Muscle layer of colon (tissue), 2 donors: ENCODE measurements around the gene SLX4IP.
A peak's percentile ranks its signal among the peaks of the same experiment; 100 is the strongest.

Source experiments
- H3K27ac ChIP-seq: one replicate; pipeline ENCODE4 v1.7.0; 2013; ENCODE audit warnings: low read depth, mild to moderate bottlenecking, low read length, moderate library complexity
- H3K27me3 ChIP-seq, 2 donors: one replicate each; pipeline ENCODE4 v1.7.0; 2013; ENCODE audit warnings: low read length in 2 of 2, mild to moderate bottlenecking in 2 of 2; ENCODE audit not compliant: insufficient read depth in 2 of 2, control insufficient read depth in 1 of 2
- H3K36me3 ChIP-seq: one replicate; pipeline ENCODE4 v1.7.0; 2013; ENCODE audit warnings: mild to moderate bottlenecking, low read length; ENCODE audit not compliant: insufficient read depth
- H3K4me1 ChIP-seq: one replicate; pipeline ENCODE4 v1.7.0; 2013; ENCODE audit warnings: mild to moderate bottlenecking, low read length; ENCODE audit not compliant: insufficient read depth
- H3K4me3 ChIP-seq, 2 donors: one replicate each; pipeline ENCODE4 v1.7.0; 2013; ENCODE audit warnings: low read length in 2 of 2, low read depth in 1 of 2, mild to moderate bottlenecking in 1 of 2, moderate library complexity in 1 of 2
- H3K9ac ChIP-seq: one replicate; pipeline ENCODE4 v1.7.0; 2013; ENCODE audit warnings: low read length
- H3K9me3 ChIP-seq: one replicate; pipeline ENCODE4 v1.7.0; 2013; ENCODE audit warnings: mild to moderate bottlenecking, low read length
- donor health status: abdominal sarcoma.
- donor health status: Adenocarcinoma of cecum.

The SLX4IP gene

GRCh38 chr20:10651227-10651990 lies 216.3 kb downstream of the SLX4IP start:
- H3K4me3 ChIP-seq = no peak overlapping the region
- H3K4me1 ChIP-seq = peaks cover 58% of the 10 kb centered on the region
- H3K27ac ChIP-seq = peak overlapping the region; percentile 64
- H3K36me3 ChIP-seq = peaks cover 60% of the 10 kb centered on the region
- H3K9me3 ChIP-seq = no peaks in the 10 kb centered on the region
- H3K9ac ChIP-seq = no peak overlapping the region
- no peaks in the 10 kb centered on the region for H3K27me3 ChIP-seq

DNA sequence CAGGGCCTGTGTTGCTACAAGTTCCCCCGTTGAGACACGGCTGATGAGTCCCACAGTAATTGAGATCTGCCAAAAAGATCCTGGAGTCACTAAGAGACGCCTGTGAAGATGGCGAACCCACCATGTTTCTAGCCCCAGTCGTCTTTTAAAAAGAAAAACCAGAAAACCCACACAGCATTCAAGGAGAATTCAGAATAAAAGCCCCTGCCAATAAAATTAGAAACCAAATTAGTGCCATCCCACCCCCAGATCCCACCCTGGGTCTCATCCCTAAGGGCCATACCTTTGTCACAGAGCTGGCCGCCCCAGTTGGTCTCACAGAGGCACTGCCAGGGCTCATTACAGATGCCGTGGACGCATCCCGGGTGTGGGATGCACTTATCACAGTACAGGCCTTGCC lies 217.1 kb downstream of the SLX4IP start:
- H3K4me3 ChIP-seq = peak overlapping the region in 1 of 2 donors; percentile 32
- H3K9ac ChIP-seq = no peak overlapping the region
- H3K36me3 ChIP-seq = peaks cover 52% of the 10 kb centered on the region
- no peaks in the 10 kb centered on the region for H3K27me3 ChIP-seq
- H3K27ac ChIP-seq = peak overlapping the region; percentile 80
- no peaks in the 10 kb centered on the region for H3K9me3 ChIP-seq
- peaks cover 65% of the 10 kb centered on the region for H3K4me1 ChIP-seq

GRCh38 chr20:10652660-10653261 lies 217.7 kb downstream of the SLX4IP start:
- peaks cover 70% of the 10 kb centered on the region for H3K4me1 ChIP-seq
- H3K9me3 ChIP-seq = no peaks in the 10 kb centered on the region
- no peak overlapping the region for H3K9ac ChIP-seq
- peak overlapping the region in 1 of 2 donors; percentile 32 for H3K4me3 ChIP-seq
- H3K27ac ChIP-seq = peak overlapping the region; percentile 80
- no peaks in the 10 kb centered on the region for H3K27me3 ChIP-seq
- H3K36me3 ChIP-seq = peaks cover 52% of the 10 kb centered on the region

GRCh38 chr20:10653599-10654249 lies 218.6 kb downstream of the SLX4IP start:
- Histone ChIP-seq H3K4me3 (peak overlapping the region in 1 of 2 donors; percentile 43), H3K27ac (peak overlapping the region; percentile 80), H3K27me3 (no peaks in the 10 kb centered on the region), H3K36me3 (peaks cover 52% of the 10 kb centered on the region), H3K4me1 (peaks cover 80% of the 10 kb centered on the region), H3K9ac (peak overlapping the region; percentile 59), H3K9me3 (no peaks in the 10 kb centered on the region)

DNA sequence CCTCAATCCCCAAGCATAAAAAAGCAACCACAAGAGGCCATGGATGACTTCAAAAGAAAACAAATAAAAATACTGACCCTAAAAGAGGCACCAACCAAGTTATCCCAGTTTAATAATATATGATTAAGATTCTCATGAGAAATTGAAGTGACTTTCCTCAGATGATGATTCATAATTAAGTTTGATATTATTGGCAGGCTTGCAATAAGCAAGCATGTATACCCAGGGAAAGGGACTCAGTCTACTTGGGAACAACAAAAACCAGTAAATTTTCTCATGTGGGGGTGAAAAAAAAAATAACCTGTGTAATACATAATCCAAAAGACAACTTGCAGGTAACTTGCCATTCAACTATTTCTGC lies 219.1 kb downstream of the SLX4IP start:
- Histone ChIP-seq H3K4me3 (peak overlapping the region in 1 of 2 donors; percentile 43), H3K36me3 (peaks cover 48% of the 10 kb centered on the region)

GRCh38 chr20:10654630-10655029 lies 219.5 kb downstream of the SLX4IP start:
- H3K9ac ChIP-seq = no peak overlapping the region
- H3K27me3 ChIP-seq = no peaks in the 10 kb centered on the region
- no peaks in the 10 kb centered on the region for H3K9me3 ChIP-seq
- H3K27ac ChIP-seq = peak overlapping the region; percentile 80
- H3K36me3 ChIP-seq = peaks cover 44% of the 10 kb centered on the region
- peaks cover 89% of the 10 kb centered on the region for H3K4me1 ChIP-seq
- no peak overlapping the region for H3K4me3 ChIP-seq

More for the DNA sequence above, 219.1 kb downstream of the SLX4IP start:
- no peaks in the 10 kb centered on the region for H3K27me3 ChIP-seq
- no peaks in the 10 kb centered on the region for H3K9me3 ChIP-seq
- H3K9ac ChIP-seq = peak overlapping the region; percentile 59
- peaks cover 85% of the 10 kb centered on the region for H3K4me1 ChIP-seq
- H3K27ac ChIP-seq = peak overlapping the region; percentile 80

DNA sequence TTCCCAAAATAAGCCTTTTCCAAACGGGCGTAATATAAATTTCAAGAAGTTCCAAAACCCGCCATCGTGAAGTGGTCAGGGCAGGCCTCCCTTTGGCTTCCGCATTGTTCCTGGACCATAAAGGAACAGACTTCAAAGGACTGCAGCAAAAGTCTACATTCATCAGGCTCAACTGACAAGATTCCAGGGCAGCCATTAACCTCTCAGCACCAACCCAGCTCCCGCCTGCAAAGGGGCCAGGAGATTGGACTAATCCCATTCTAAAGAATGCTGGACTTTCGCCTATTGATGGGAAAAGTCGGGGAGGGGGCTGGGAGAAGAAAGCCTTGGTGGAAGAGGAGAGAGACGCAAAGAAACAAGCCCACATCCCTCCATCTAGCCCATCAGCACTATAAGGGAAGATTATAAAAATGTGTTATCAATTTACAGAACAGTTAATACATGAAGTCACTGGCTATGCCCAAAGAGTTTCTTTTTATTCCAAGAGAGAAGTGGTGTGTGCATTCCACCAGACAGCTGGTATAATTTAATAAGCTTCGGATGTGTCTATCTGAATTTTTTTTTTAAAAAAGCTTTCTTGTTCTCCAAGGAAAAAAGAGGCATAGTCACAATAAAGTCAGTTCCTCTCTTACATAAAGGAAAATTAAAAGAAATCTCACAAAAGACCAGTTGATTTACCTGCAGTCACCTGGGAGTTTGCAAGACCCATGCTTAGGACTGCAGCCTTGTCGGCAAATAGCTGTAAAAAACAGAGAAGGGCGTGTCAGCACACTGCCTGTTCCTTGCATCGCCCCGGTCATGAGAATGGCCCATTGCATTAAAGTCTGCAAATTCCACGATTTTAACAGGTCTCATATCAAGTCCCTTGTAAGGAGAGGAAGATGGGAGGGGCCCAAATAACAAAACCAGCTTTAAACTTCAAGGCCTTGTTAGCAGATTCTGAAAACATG lies 220.9 kb downstream of the SLX4IP start:
- Histone ChIP-seq H3K9ac (no peak overlapping the region), H3K27me3 (no peaks in the 10 kb centered on the region), H3K36me3 (peaks cover 38% of the 10 kb centered on the region), H3K27ac (peak overlapping the region; percentile 40), H3K4me1 (peaks cover 96% of the 10 kb centered on the region), H3K4me3 (no peak overlapping the region), H3K9me3 (no peaks in the 10 kb centered on the region)

DNA sequence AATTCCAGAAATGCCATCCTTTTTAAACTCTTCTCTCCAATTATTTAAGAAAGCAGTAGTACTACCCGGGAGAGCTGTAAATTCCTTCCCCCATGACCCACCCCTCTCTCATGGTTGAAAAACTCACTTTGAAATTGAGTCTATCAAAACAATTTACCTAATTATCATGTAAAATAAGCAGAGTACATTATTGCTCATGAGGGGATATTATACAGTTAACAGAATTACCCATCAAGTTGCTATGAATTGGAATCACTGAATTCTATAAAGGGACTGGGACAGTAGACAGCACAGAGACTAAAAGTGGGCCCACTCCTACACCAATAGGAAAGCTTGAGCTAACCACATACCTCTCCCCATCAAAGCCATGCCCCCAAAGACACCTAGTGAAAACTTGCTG lies 222.3 kb downstream of the SLX4IP start:
- Histone ChIP-seq H3K9me3 (no peaks in the 10 kb centered on the region), H3K36me3 (peaks cover 49% of the 10 kb centered on the region), H3K4me3 (no peak overlapping the region), H3K9ac (no peak overlapping the region), H3K4me1 (peaks cover 89% of the 10 kb centered on the region), H3K27me3 (no peaks in the 10 kb centered on the region), H3K27ac (peak overlapping the region; percentile 28)

GRCh38 chr20:10658051-10658823 lies 223.1 kb downstream of the SLX4IP start:
- H3K9me3 ChIP-seq = no peaks in the 10 kb centered on the region
- H3K9ac ChIP-seq = no peak overlapping the region
- peaks cover 56% of the 10 kb centered on the region for H3K36me3 ChIP-seq
- H3K27me3 ChIP-seq = no peaks in the 10 kb centered on the region
- H3K27ac ChIP-seq = peak overlapping the region; percentile 16
- H3K4me3 ChIP-seq = no peak overlapping the region
- H3K4me1 ChIP-seq = peaks cover 84% of the 10 kb centered on the region

DNA sequence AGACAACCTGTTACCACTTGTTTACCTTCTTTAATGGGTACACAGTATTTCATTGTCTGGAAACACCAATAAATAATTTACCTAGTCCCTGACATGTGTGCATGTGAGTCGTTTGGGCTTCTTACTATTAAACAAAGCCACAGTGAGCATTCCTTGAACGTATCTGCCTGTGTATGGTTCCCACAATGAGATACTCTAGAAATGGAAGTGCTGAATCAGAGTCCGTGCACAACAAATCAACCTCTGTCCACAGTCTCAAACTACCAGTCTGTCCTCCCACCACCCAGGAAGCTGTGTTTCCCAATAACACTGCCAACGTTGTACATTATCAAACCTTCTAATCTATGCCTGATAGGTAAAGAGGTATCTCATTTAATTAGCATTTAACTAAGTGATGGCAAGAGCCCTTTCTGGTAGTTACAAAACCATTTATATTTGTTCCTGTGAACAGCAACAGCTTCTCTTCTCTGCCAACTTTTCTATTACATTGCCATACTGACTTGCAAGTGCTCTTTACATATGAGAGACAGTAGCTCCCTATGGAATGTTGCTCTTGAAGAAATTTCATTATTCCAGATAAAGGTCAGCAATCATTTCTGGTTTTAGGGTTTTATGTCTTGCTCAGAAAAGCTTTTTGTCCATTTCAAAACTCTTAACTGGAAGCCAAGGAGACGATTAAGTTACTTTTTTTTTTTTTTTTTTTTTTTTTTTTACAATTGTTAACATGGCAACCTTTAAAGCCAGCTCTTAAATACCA lies 223.9 kb downstream of the SLX4IP start:
- Histone ChIP-seq H3K9ac (no peak overlapping the region), H3K4me3 (no peak overlapping the region), H3K4me1 (peaks cover 88% of the 10 kb centered on the region), H3K36me3 (peaks cover 64% of the 10 kb centered on the region), H3K27ac (peak overlapping the region; percentile 16), H3K9me3 (no peaks in the 10 kb centered on the region), H3K27me3 (no peaks in the 10 kb centered on the region)
